Ascending aorta (tissue), 2 donors: ENCODE results near the gene VAPA. TPM values are rescaled to one million over a fixed set of nuclear protein-coding genes. Genes with fewer than 3 reads are reported as not detected.
"Not testable (repeated sequence)": the region's sequence is repeated elsewhere in the genome, so short reads cannot be mapped to it uniquely, and the experiment has no call there.

Experiments
- DNase-seq, 2 donors: peaks; one replicate each; pipeline ENCODE4 v3.0.0-alpha.2; 2019; ENCODE audit warnings: low spot score in 2 of 2
- H3K27ac ChIP-seq, 2 donors: fragments of 200-600 bp; sonication (generic); one replicate each; pipeline ENCODE4 v1.5.1; 2016 to 2017; ENCODE audit warnings: mild to moderate bottlenecking in 1 of 2
- H3K27me3 ChIP-seq: fragments of 200-600 bp; sonication (generic); one replicate; pipeline ENCODE4 v1.5.1; 2017
- H3K36me3 ChIP-seq, 2 donors: fragments of 200-600 bp; sonication (generic); one replicate each; pipeline ENCODE4 v1.5.1; 2016
- H3K4me1 ChIP-seq, 2 donors: fragments of 200-600 bp; sonication (generic); one replicate each; pipeline ENCODE4 v1.5.1; 2016 to 2017; ENCODE audit warnings: mild to moderate bottlenecking in 1 of 2
- H3K4me3 ChIP-seq, 2 donors: fragments of 200-600 bp; sonication (generic); one replicate each; pipeline ENCODE4 v1.5.1; 2016 to 2017; ENCODE audit warnings: mild to moderate bottlenecking in 1 of 2
- H3K9me3 ChIP-seq, 2 donors: fragments of 200-600 bp; sonication (generic); one replicate each; pipeline ENCODE4 v1.5.1; 2016
- intact Hi-C: fragments of 100-400 bp; cut with DNase I; formaldehyde crosslinking; loops from one replicate; pipeline ENCODE4 v1.15.1; 2023
- total RNA-seq: library from RNA; depleted of rRNA; stranded (reverse); fragments of >200 nt; gene quantifications from one replicate; pipeline ENCODE4 v1.1.0, GENCODE V29; 2016
- TF ChIP-seq, protein P1 (sequence below), 3 experiments: fragments of 200-600 bp in 2 of 3; fragments of 450-650 bp in 1 of 3; sonication (generic) in 2 of 3; IDR thresholded peaks; one replicate each; pipeline ENCODE4 v1.5.1; 2016 to 2019; ENCODE audit warnings: antibody characterized with exemption in 3 of 3, mild to moderate bottlenecking in 1 of 3, moderate library complexity in 1 of 3

Gene VAPA
- total RNA-seq, 1 donor from 2014 or later, result 109 TPM

DNA sequence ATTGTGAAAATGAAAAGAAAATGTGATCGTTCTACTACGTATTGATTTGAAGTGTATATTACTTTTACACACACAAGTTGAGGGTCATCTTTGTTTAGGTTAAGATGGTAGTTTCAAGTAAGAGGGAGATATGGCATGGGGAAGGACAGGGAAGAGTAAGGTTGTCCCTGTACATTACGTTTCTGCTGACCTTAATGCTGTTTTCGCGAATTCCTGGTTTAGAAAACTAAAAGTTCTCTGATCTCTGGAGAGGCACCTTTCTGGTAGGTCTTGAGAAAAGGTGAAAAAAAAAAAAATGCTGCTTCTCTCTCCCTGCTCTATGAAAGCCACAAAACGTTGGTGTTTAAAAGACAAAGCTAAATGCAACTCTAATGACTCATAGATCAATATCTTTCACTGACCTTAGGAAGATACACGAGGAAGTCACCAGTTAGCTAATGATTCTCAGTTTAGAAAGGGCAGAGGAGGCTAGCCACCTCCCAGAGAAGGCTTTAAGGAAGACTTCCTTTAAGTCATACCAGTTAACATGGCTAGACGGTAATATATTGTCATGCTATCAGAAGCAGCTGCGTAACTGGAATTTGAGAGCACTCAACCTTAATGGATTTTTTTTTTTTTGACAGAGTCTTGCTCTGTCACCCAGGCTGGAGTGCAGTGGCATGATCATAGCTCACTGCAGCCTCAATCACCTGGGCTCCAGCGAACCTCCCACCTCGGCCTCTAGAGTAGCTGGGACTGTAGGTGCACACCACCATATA lies 14.8 kb upstream of the VAPA start:
- H3K36me3 ChIP-seq, result no peaks in the 10 kb centered on the region
- intact Hi-C loops, result no loop called here

DNA sequence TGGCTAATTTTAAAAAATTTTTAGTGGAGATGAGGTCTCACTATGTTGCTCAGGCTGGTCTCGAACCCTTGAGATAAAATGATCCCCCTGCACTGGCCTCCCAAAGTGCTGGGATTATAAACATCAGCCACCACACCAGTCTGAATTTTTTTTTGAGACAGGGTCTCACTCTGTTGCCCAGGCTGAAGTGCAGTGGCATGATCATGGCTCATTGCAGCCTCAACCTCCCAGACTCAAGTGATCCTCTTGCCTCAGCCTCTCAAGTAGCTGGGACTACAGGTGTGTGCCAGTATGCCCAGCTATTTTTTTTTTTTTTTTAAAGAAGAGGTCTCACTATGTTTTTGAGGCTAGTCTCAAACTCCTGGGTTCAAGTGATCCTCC lies 14.3 kb upstream of the VAPA start:
- H3K27me3 ChIP-seq, H3K27ac ChIP-seq, H3K4me1 ChIP-seq, H3K9me3 ChIP-seq, intact Hi-C loops, DNase-seq, H3K4me3 ChIP-seq, H3K36me3 ChIP-seq: not testable (repeated sequence)

More for the DNA sequence above, 14.8 kb upstream of the VAPA start:
- no peak for DNase-seq
- Histone ChIP-seq H3K4me1 (no peaks in the 10 kb centered on the region), H3K4me3 (no peak overlapping the region), H3K27me3 (no peaks in the 10 kb centered on the region), H3K27ac (no peak overlapping the region), H3K9me3 (no peaks in the 10 kb centered on the region)
- TF ChIP-seq, protein P1, sequence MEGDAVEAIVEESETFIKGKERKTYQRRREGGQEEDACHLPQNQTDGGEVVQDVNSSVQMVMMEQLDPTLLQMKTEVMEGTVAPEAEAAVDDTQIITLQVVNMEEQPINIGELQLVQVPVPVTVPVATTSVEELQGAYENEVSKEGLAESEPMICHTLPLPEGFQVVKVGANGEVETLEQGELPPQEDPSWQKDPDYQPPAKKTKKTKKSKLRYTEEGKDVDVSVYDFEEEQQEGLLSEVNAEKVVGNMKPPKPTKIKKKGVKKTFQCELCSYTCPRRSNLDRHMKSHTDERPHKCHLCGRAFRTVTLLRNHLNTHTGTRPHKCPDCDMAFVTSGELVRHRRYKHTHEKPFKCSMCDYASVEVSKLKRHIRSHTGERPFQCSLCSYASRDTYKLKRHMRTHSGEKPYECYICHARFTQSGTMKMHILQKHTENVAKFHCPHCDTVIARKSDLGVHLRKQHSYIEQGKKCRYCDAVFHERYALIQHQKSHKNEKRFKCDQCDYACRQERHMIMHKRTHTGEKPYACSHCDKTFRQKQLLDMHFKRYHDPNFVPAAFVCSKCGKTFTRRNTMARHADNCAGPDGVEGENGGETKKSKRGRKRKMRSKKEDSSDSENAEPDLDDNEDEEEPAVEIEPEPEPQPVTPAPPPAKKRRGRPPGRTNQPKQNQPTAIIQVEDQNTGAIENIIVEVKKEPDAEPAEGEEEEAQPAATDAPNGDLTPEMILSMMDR (IDR thresholded peaks at IDR 0.05), result no peak

DNA sequence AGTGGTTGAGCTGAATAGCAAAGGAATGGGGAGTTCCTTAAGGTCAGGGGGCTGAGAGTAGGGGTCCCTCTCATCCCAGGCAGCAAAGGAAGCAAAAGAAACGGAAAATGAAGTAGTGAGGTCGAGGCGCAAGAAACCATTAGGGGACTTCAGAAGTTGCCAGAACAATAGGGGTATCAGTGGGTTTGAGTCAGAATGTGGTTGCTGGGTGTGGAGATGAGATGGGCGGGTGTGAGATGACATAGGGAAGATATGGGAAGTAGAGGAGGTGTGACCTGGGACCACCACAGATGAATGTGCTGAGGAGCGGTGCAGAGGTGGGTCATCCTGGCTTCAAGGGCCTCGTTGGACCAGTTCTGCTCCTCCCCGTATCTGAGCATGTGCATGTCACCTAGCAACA lies 13.1 kb upstream of the VAPA start:
- Histone ChIP-seq H3K4me3 (no peak overlapping the region), H3K36me3 (no peaks in the 10 kb centered on the region), H3K4me1 (no peaks in the 10 kb centered on the region), H3K9me3 (no peaks in the 10 kb centered on the region), H3K27me3 (no peaks in the 10 kb centered on the region), H3K27ac (no peak overlapping the region)
- TF ChIP-seq, protein P1 (IDR thresholded peaks at IDR 0.05), result no peak
- DNase-seq, result no peak
- intact Hi-C loops, result no loop called here

DNA sequence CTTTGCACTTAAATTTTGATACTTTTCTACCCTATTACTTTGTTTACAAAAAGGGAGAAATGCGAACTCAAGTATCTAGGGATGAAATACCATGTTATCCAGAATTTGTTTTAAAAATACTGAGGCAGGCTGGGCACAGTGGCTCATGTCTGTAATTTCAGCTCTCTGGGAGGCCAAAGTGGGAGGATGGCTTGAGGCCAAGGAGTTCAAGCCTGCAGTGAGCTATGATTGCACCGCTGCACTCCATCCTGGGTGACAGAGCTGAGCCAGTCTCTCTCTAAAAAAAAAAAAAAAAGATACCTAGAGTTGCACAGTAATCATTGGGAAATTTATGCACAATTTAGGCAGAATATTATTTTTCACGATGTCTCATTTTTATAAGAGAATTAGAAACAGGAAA lies 12.4 kb upstream of the VAPA start:
- H3K4me3 ChIP-seq, result no peak overlapping the region
- H3K27ac ChIP-seq, result no peak overlapping the region
- intact Hi-C loops, result no loop called here
- H3K9me3 ChIP-seq, result no peaks in the 10 kb centered on the region
- H3K27me3 ChIP-seq, result no peaks in the 10 kb centered on the region
- DNase-seq, result no peak
- TF ChIP-seq, protein P1 (IDR thresholded peaks at IDR 0.05), result no peak
- H3K4me1 ChIP-seq, result no peaks in the 10 kb centered on the region
- H3K36me3 ChIP-seq, result no peaks in the 10 kb centered on the region

DNA sequence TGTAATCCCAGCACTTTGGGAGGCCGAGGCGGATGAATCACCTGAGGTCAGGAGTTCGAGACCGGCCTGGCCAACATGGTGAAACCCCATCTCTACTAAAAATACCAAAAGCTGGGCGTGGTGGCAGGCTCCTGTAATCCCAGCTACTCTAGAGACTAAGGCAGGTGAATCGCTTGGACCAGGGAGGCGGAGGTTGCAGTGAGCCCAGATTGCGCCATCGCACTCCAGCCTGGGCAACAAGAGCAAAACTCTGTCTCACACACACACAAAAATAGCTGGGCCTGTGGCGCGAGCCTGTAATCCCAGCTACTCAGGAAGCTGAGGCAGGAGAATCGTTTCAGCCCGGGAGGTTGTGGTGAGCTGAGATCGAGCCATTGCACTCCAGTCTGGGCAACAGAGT lies 11.6 kb upstream of the VAPA start:
- H3K9me3 ChIP-seq, H3K27ac ChIP-seq, H3K4me3 ChIP-seq, H3K27me3 ChIP-seq, H3K4me1 ChIP-seq, DNase-seq, intact Hi-C loops, H3K36me3 ChIP-seq: not testable (repeated sequence)

DNA sequence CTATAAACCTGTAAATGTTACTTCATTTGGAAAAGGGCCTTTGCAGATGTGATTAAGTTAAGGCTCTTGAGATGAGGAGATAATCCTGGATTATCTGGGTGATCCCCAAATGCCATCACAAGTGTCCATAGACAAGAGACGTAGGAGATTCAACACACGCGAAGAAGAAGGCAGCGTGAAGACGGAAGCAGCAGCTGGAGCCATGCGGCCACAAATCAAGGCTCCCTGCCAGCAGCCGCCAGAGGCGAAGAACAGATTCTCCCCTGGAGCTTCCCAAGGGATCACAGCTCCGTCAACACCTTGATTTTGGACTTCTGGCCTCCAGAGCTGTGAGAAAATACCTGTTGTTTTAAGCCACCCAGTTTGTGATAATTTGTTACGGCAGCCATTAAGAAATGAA lies 11.0 kb upstream of the VAPA start:
- Histone ChIP-seq H3K4me3 (no peak overlapping the region), H3K9me3 (no peaks in the 10 kb centered on the region), H3K36me3 (no peaks in the 10 kb centered on the region), H3K4me1 (no peaks in the 10 kb centered on the region), H3K27ac (no peak overlapping the region), H3K27me3 (no peaks in the 10 kb centered on the region)
- intact Hi-C loops, result no loop called here
- TF ChIP-seq, protein P1 (IDR thresholded peaks at IDR 0.05), result no peak
- no peak for DNase-seq
